Measurements from ENCODE around the gene DCST1. TPM values are rescaled to one million over a fixed set of nuclear protein-coding genes. Genes with fewer than 3 reads are reported as not detected.
A peak's percentile ranks its signal among the peaks of the same experiment; 100 is the strongest.

Gene DCST1
- total and polyA plus RNA-seq, 2 of the 13 experiments (the other 11 are each of a cell fraction or from before 2014, with no cell fraction given), result 0.04 TPM; not detected in 1

GRCh38 chr1:155044812-155045657, 11.4 kb downstream of the DCST1 start (continued):
- TF ChIP-seq TRIM22 (IDR thresholded peaks at IDR 0.05), result no peak
- TF ChIP-seq CBX2 (IDR thresholded peaks at IDR 0.05; ENCODE audit: low read depth, low read length), result no peak
- no peak for TF ChIP-seq CBX2 (CRISPR knock-in tag; IDR thresholded peaks at IDR 0.05; ENCODE audit: low read depth)
- no peak for TF ChIP-seq ZNF563 (CRISPR knock-in tag; IDR thresholded peaks at IDR 0.05)
- TF ChIP-seq ZNF460 (CRISPR knock-in tag; IDR thresholded peaks at IDR 0.05; ENCODE audit: borderline replicate concordance), result no peak
- TF ChIP-seq MAX (IDR thresholded peaks at IDR 0.05), result peak; percentile 38; the same call in 1 of the 2 replicates
- TF ChIP-seq ZNF18 (CRISPR knock-in tag; IDR thresholded peaks at IDR 0.05; ENCODE audit: insufficient replicate concordance), result no peak
- TF ChIP-seq MEIS1 (CRISPR knock-in tag; IDR thresholded peaks at IDR 0.05; ENCODE audit: borderline replicate concordance), result no peak
